ENCODE measurements around the gene MICOS13.

GRCh38 chr19:5677580-5677979, 2.7 kb downstream of the MICOS13 start:
- no peak for TF ChIP-seq POLR2A (IDR thresholded peaks at IDR 0.05)
- no peak for TF ChIP-seq POLR2AphosphoS5 (IDR thresholded peaks at IDR 0.05)
